ENCODE results near the gene EXTL1.

Gene EXTL1

DNA sequence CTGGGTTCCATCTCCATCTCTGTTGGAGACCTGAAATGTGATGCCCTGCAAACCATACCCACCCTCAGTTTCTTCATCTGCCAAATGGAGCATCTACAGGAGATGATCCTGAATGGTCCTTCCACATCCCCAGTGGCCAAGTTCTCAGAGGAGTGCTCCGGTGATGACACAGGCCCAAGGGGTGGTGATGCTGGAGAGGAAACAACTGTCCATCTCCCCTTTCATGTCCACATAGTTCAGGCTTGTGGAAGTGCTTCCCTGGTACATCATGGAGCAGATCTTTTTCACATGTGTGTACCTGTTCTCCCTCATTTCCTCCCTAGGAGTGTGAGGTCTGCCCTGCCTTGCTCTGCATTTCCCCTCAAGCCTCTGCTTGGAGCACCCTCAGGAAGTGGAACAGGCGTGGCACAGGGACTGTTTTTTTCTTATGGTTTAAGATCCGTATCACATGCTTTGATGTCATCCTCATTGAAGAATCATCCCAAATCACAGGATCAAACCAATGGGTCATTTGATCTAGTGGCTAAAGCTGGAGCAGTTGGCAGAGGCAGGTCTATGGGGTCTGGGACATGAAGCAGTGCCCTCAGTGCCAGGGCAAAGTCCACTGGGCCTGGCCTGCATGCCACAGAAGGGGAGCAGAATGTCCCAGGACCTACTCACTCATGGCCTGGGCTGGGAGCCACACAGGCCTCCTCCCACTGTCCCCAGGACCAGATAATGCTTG, 54.0 kb downstream of the EXTL1 start:
- DNase-seq: no peak

DNA sequence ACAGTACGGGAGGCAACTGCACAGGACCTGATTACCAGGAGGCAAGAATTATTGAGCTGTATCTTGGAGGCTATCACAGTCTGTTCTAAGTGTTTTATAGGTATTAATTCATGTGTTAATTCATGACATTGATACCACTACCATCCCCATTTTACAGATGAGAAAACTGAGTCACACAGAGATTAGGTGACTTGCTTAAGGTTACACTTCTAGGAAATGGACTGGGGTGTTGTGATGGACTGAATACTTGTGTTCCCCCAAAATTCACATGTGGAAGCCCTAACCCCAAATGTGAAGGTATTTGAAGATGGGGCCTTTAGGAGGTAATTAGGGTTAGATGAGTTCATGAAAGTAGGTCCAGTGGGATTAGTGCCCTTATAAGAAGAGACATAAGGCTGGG, 55.9 kb downstream of the EXTL1 start:
- DNase-seq: no peak

DNA sequence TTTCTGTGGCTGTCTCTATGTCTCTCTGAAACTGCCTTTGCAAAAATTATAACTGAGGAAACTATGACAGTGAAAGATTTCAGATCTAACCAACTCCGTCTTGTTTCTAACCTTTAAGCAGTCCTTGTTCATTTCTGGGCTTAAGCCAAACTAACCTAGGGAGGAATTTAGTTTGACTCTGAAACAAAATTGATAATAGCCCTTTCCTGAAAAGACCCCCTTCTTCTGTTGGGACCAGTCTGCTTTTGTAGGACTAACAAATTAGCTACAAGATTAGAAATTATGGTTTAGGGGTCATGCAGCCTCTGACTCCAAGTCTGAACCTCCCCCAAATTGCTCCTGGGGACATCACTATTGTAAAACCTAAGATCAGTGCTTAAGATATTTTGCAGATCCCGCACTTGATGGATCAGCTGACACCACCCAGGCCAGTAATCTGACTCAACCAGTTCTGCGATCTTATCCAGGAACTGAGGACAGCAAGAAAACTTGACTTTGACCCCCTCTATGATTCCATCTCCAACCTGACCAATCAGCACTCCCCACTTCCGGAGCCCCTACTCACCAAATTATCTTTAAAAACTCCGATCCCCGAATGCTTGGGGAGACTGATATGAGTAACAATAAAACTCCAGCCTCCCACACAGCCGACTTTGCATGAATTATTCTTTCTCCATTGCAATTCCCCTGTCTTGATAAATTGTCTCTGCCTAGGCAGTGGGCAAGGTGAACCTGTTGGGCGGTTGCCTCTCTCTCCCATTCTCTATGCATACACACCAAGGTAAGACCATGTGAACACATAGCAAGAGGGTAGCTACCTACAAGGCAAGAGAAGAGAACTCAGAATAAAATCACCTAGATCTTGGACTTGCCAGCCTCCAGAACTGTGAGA, 57.0 kb downstream of the EXTL1 start:
- DNase-seq: no peak

DNA sequence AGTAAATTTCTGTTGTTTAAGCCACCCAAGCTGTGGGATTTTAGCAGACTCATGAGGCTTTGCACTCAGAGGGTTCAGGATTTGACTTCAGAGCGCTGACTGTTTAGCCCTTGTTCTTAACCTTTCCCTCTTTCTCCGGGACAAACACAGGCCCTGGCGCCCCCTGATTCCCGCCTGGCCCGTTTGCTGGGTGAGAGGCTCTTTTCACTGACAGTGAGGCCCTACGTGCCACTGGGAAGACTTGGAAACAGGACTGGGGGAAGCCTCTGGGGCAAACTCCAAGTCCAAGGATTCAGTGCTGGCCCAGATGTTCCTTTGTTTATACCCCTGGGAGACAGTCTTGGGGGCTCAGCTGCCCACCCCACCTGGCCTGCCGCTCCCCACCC, 57.6 kb downstream of the EXTL1 start:
- DNase-seq: no peak

DNA sequence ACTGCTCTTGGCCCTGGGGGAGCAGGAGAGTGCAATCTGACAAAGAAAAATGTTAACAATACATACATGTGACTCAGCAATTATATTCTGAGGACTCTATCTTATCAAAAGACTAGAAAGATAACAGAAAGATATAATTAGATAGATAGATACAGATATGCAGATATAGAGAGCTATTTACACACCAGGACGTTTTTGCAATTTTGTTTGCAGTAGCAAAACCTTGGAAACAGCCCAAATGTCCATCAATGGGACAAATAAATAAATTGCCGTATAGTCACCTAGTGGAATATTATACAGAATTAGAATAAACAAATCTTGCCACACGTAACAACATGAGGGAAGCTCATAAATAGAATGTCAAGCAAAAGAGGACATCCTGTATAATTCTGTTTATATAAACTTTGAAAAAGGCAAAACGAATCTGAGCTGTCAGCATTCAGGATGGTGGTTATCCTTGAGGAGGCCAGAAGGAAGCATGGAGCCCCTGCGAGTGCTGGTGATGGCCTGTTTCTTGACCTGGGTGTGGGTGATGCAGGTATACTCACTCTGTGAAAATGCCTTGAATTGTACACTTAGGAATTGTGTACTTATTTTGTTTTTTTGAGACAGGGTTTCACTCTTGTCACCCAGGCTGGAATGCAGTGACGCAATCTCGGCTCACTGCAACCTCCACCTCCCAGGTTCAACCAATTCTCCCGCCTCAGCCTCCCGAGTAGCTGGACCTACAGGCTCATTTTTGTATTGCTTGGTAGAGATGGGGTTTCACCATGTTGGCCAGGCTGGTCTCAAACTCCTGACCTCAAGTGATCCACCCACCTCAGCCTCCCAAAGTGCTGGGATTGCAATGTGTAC, 58.6 kb downstream of the EXTL1 start:
- no peak for DNase-seq

DNA sequence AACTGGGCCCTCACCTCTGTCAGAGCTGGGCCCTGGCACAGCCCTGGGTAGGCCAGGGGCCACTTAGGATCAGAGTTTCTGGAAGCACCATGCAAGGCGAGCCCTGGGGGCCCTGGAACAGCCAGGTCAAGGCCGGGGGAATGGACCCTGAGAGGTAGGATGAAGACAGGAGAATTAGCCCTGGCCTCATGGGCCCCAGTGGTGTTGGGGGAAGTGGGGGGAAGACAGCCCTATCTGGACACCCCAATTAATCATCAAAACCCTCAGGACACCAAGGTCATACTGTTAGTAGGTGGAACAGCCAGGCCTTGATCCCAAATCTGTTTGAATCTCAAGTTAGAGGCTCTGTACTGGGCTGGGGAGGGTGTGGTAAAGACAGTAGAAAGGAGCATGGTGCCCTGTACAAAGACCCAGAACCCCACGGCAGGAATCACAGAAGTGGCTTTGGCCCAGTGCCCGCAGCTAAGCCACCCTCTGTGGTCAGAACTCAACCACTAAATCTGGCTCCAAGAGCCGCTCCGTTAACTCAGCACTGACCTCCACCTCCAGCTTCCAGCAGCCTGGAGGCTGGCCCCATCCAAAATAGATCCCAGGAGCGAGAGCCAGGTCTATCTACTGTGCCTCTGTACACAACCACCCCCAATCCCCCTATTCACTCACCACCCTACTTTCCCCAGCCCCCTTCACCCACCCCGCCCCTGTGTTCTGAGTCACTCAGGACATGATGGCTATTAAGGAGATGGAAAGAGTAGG, 59.9 kb downstream of the EXTL1 start:
- no peak for DNase-seq

DNA sequence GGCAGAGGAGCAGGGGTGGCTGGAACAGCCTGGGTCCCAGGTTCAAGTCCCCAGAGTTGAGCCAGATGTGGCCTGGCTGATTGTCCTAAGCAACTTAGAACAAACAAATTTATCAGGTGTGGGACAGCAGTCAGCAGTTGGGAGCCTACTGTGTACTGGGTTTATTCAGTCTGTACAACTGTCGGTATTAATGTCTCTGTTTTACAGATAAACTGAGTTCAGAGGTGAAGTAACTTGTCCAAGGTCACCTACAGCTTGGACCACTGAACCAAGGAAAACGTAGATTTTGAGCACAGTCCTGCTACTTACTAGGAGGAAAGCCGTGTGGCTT, 60.4 kb downstream of the EXTL1 start:
- DNase-seq: no peak

DNA sequence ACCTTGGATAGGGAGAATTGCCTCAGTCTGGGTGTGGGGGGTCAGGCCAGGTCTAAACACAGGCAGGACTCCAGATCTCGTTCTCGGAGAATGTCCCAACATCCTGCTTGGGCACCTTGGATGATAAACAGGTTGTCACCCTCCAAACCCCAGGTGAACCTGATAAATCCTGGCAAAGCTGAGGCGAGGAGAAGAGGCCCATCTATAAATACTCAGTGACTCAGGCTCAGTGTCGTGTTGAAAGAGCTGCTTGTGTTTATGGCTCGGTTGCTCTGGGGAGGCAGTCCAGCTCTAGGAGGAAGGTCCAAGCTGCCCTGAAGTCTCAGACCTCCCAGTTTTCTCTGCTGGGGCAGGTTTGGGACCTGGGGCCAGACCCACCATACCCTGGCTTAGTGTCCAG, 61.6 kb downstream of the EXTL1 start:
- no peak for DNase-seq

DNA sequence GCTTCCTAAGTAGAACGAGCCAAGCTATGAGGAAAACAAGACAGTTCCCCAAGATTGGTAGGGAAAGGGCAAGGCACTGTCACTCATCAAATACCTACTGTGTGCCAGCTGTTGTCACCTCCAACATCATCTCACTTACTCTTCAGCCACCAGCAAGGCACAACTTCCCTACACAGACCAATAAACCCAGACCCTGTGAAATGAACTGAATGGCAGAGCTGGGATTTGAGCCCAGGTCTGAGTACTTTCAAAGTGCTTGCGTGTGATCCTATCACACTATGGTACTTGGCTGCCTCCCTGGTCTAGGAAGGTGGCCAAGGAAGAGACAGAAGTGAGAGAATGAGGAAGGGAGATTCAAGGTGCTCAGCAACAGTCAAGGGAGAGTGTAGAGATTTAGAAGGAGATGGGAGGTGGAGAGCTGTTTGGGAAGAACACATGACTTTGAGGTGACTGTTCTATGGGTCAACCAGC, 62.6 kb downstream of the EXTL1 start:
- DNase-seq: no peak

DNA sequence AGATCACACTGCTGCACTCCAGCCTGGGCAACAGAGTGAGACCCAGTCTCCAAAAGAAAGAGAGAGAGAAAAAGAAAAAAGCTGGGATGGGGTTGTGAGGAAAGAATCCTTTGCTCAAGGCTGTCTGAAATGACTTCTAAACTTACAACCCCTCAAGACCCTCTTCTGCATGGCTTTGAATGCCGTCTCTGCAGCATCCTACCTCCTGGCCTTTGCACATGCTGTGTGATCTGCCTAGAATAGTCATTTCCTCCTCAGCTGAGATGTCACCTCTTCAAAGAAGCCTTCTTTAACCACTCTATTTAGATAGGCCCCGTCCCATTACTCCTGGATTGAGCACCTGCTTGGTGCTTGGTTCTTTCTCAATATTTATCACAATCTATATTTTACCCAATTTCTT, 63.3 kb downstream of the EXTL1 start:
- DNase-seq: no peak
